Measurements from ENCODE around the gene TBC1D3B.

Gene TBC1D3B

GRCh38 chr17:36149296-36149820, 27.1 kb downstream of the TBC1D3B start:
- H3K27me3 ChIP-seq (replicated peaks; ENCODE audit: control insufficient read depth, insufficient read depth, low read length) = peaks cover 21% of the 10 kb centered on the region

GRCh38 chr17:36148559-36149295, 27.7 kb downstream of the TBC1D3B start:
- Histone ChIP-seq H3K27me3 (replicated peaks; ENCODE audit: control insufficient read depth, insufficient read depth, low read length) (peaks cover 14% of the 10 kb centered on the region), H3K9ac (ENCODE audit: low read length) (no peak overlapping the region), H3K36me3 (ENCODE audit: control insufficient read depth, insufficient read depth, low read length, severe bottlenecking) (no peaks in the 10 kb centered on the region), H3K4me1 (ENCODE audit: control insufficient read depth, insufficient read depth, low read length) (peaks cover 14% of the 10 kb centered on the region), H3K4me3 (ENCODE audit: low read length) (peak overlapping the region; percentile 59), H3K9me3 (ENCODE audit: control insufficient read depth, low read length) (no peaks in the 10 kb centered on the region)
- peak; percentile 76 for DNase-seq (ENCODE audit: low read depth)

More at GRCh38 chr17:36149296-36149820, 27.1 kb downstream of the TBC1D3B start:
- DNase-seq (ENCODE audit: low read depth) = peak; percentile 54
- H3K9ac ChIP-seq (ENCODE audit: low read length) = no peak overlapping the region
- H3K9me3 ChIP-seq (ENCODE audit: control insufficient read depth, low read length) = no peaks in the 10 kb centered on the region
- H3K4me3 ChIP-seq (ENCODE audit: low read length) = peak overlapping the region; percentile 59
- H3K4me1 ChIP-seq (ENCODE audit: control insufficient read depth, insufficient read depth, low read length) = peaks cover 14% of the 10 kb centered on the region
- no peaks in the 10 kb centered on the region for H3K36me3 ChIP-seq (ENCODE audit: control insufficient read depth, insufficient read depth, low read length, severe bottlenecking)

- Histone ChIP-seq H3K27me3 (replicated peaks; ENCODE audit: control insufficient read depth, insufficient read depth, low read length) (peaks cover 10% of the 10 kb centered on the region), H3K9ac (ENCODE audit: low read length) (no peak overlapping the region), H3K36me3 (ENCODE audit: control insufficient read depth, insufficient read depth, low read length, severe bottlenecking) (no peaks in the 10 kb centered on the region), H3K4me1 (ENCODE audit: control insufficient read depth, insufficient read depth, low read length) (peaks cover 14% of the 10 kb centered on the region), H3K4me3 (ENCODE audit: low read length) (no peak overlapping the region), H3K9me3 (ENCODE audit: control insufficient read depth, low read length) (no peaks in the 10 kb centered on the region)
- DNase-seq (ENCODE audit: low read depth) = no peak
These were observed 28.8 kb downstream of the TBC1D3B start for GRCh38 chr17:36147601-36148000.

GRCh38 chr17:36144981-36145729, 31.3 kb downstream of the TBC1D3B start:
- no peak for DNase-seq (ENCODE audit: low read depth)
- no peaks in the 10 kb centered on the region for H3K9me3 ChIP-seq (ENCODE audit: control insufficient read depth, low read length)
- no peak overlapping the region for H3K4me3 ChIP-seq (ENCODE audit: low read length)
- peaks cover 14% of the 10 kb centered on the region for H3K4me1 ChIP-seq (ENCODE audit: control insufficient read depth, insufficient read depth, low read length)
- no peaks in the 10 kb centered on the region for H3K36me3 ChIP-seq (ENCODE audit: control insufficient read depth, insufficient read depth, low read length, severe bottlenecking)
- peaks cover 4% of the 10 kb centered on the region for H3K27me3 ChIP-seq (replicated peaks; ENCODE audit: control insufficient read depth, insufficient read depth, low read length)
- no peak overlapping the region for H3K9ac ChIP-seq (ENCODE audit: low read length)

- DNase-seq (ENCODE audit: low read depth) = no peak
- H3K36me3 ChIP-seq (ENCODE audit: control insufficient read depth, insufficient read depth, low read length, severe bottlenecking) = no peaks in the 10 kb centered on the region
- H3K27me3 ChIP-seq (replicated peaks; ENCODE audit: control insufficient read depth, insufficient read depth, low read length) = peaks cover 4% of the 10 kb centered on the region
These were observed 32.4 kb downstream of the TBC1D3B start for GRCh38 chr17:36144014-36144413.

GRCh38 chr17:36142806-36143205, 33.6 kb downstream of the TBC1D3B start:
- no peak overlapping the region for H3K4me3 ChIP-seq (ENCODE audit: low read length)
- no peak for DNase-seq (ENCODE audit: low read depth)
- no peaks in the 10 kb centered on the region for H3K4me1 ChIP-seq (ENCODE audit: control insufficient read depth, insufficient read depth, low read length)
- no peaks in the 10 kb centered on the region for H3K36me3 ChIP-seq (ENCODE audit: control insufficient read depth, insufficient read depth, low read length, severe bottlenecking)
- H3K9ac ChIP-seq (ENCODE audit: low read length) = no peak overlapping the region
- H3K27me3 ChIP-seq (replicated peaks; ENCODE audit: control insufficient read depth, insufficient read depth, low read length) = peaks cover 9% of the 10 kb centered on the region
- H3K9me3 ChIP-seq (ENCODE audit: control insufficient read depth, low read length) = no peaks in the 10 kb centered on the region

More at GRCh38 chr17:36144014-36144413, 32.4 kb downstream of the TBC1D3B start:
- Histone ChIP-seq H3K4me1 (ENCODE audit: control insufficient read depth, insufficient read depth, low read length) (peaks cover 4% of the 10 kb centered on the region), H3K9ac (ENCODE audit: low read length) (no peak overlapping the region), H3K4me3 (ENCODE audit: low read length) (no peak overlapping the region), H3K9me3 (ENCODE audit: control insufficient read depth, low read length) (no peaks in the 10 kb centered on the region)

GRCh38 chr17:36142235-36142634, 34.2 kb downstream of the TBC1D3B start:
- H3K4me1 ChIP-seq (ENCODE audit: control insufficient read depth, insufficient read depth, low read length) = no peaks in the 10 kb centered on the region
- no peaks in the 10 kb centered on the region for H3K9me3 ChIP-seq (ENCODE audit: control insufficient read depth, low read length)
- H3K36me3 ChIP-seq (ENCODE audit: control insufficient read depth, insufficient read depth, low read length, severe bottlenecking) = no peaks in the 10 kb centered on the region
- H3K4me3 ChIP-seq (ENCODE audit: low read length) = no peak overlapping the region
- peaks cover 10% of the 10 kb centered on the region for H3K27me3 ChIP-seq (replicated peaks; ENCODE audit: control insufficient read depth, insufficient read depth, low read length)
- no peak overlapping the region for H3K9ac ChIP-seq (ENCODE audit: low read length)
- DNase-seq (ENCODE audit: low read depth) = no peak

- peaks cover 20% of the 10 kb centered on the region for H3K27me3 ChIP-seq (replicated peaks; ENCODE audit: control insufficient read depth, insufficient read depth, low read length)
- no peak overlapping the region for H3K4me3 ChIP-seq (ENCODE audit: low read length)
- H3K9me3 ChIP-seq (ENCODE audit: control insufficient read depth, low read length) = no peaks in the 10 kb centered on the region
- no peaks in the 10 kb centered on the region for H3K4me1 ChIP-seq (ENCODE audit: control insufficient read depth, insufficient read depth, low read length)
- no peaks in the 10 kb centered on the region for H3K36me3 ChIP-seq (ENCODE audit: control insufficient read depth, insufficient read depth, low read length, severe bottlenecking)
- H3K9ac ChIP-seq (ENCODE audit: low read length) = no peak overlapping the region
- no peak for DNase-seq (ENCODE audit: low read depth)
These were observed 40.0 kb downstream of the TBC1D3B start for GRCh38 chr17:36136439-36136838.

- DNase-seq (ENCODE audit: low read depth) = no peak
- no peaks in the 10 kb centered on the region for H3K36me3 ChIP-seq (ENCODE audit: control insufficient read depth, insufficient read depth, low read length, severe bottlenecking)
- no peak overlapping the region for H3K9ac ChIP-seq (ENCODE audit: low read length)
- H3K4me1 ChIP-seq (ENCODE audit: control insufficient read depth, insufficient read depth, low read length) = no peaks in the 10 kb centered on the region
- H3K27me3 ChIP-seq (replicated peaks; ENCODE audit: control insufficient read depth, insufficient read depth, low read length) = peaks cover 20% of the 10 kb centered on the region
- no peaks in the 10 kb centered on the region for H3K9me3 ChIP-seq (ENCODE audit: control insufficient read depth, low read length)
- no peak overlapping the region for H3K4me3 ChIP-seq (ENCODE audit: low read length)
These were observed 40.4 kb downstream of the TBC1D3B start for GRCh38 chr17:36136036-36136435.

GRCh38 chr17:36135465-36135864, 41.0 kb downstream of the TBC1D3B start:
- H3K9me3 ChIP-seq (ENCODE audit: control insufficient read depth, low read length) = no peaks in the 10 kb centered on the region
- no peaks in the 10 kb centered on the region for H3K36me3 ChIP-seq (ENCODE audit: control insufficient read depth, insufficient read depth, low read length, severe bottlenecking)
- H3K9ac ChIP-seq (ENCODE audit: low read length) = no peak overlapping the region
- peaks cover 20% of the 10 kb centered on the region for H3K27me3 ChIP-seq (replicated peaks; ENCODE audit: control insufficient read depth, insufficient read depth, low read length)
- no peak for DNase-seq (ENCODE audit: low read depth)
- H3K4me1 ChIP-seq (ENCODE audit: control insufficient read depth, insufficient read depth, low read length) = no peaks in the 10 kb centered on the region
- no peak overlapping the region for H3K4me3 ChIP-seq (ENCODE audit: low read length)

- Histone ChIP-seq H3K9me3 (ENCODE audit: control insufficient read depth, low read length) (no peaks in the 10 kb centered on the region), H3K4me3 (ENCODE audit: low read length) (no peak overlapping the region), H3K4me1 (ENCODE audit: control insufficient read depth, insufficient read depth, low read length) (no peaks in the 10 kb centered on the region), H3K9ac (ENCODE audit: low read length) (no peak overlapping the region), H3K27me3 (replicated peaks; ENCODE audit: control insufficient read depth, insufficient read depth, low read length) (peaks cover 28% of the 10 kb centered on the region), H3K36me3 (ENCODE audit: control insufficient read depth, insufficient read depth, low read length, severe bottlenecking) (no peaks in the 10 kb centered on the region)
- no peak for DNase-seq (ENCODE audit: low read depth)
These were observed 42.7 kb downstream of the TBC1D3B start for GRCh38 chr17:36133602-36134236.

Data from adipocyte (in vitro differentiated cells).